HL-60 (cell line): Measurements from ENCODE around the gene NANOS2.

Experiments
- CTCF ChIP-seq: IDR thresholded peaks from one replicate; pipeline ENCODE4 v1.5.1; 2011; ENCODE audit warnings: low read length, control low read depth, inconsistent platforms; ENCODE audit not compliant: insufficient read depth
- GABPA ChIP-seq: IDR thresholded peaks from 2 replicates; pipeline ENCODE4 v1.6.1; 2012; ENCODE audit warnings: low read depth
- SPI1 ChIP-seq: IDR thresholded peaks from 2 replicates; pipeline ENCODE4 v1.6.1; 2012; ENCODE audit warnings: low read depth, mild to moderate bottlenecking, borderline replicate concordance

- no peak for TF ChIP-seq CTCF
- no peak for TF ChIP-seq GABPA
- TF ChIP-seq SPI1 = no peak
Measured at GRCh38 chr19:45864629-45865082, 49.9 kb downstream of the NANOS2 start.
